HepG2 (cell line): ENCODE data around the gene CXXC5. TPM values are rescaled to one million over a fixed set of nuclear protein-coding genes. Genes with fewer than 3 reads are reported as not detected.

ENCODE experiments used
- BRD4 ChIP-seq: sonication (generic); formaldehyde crosslinking; IDR thresholded peaks from 2 replicates; pipeline ENCODE4 v1.4.0; 2020; ENCODE audit warnings: missing genetic modification reagents
- CEBPB ChIP-seq: IDR thresholded peaks from 2 replicates; pipeline ENCODE4 v1.6.1; 2011; ENCODE audit warnings: low read depth, low read length, improper control_type of control experiment, borderline replicate concordance
- DPF2 ChIP-seq: sonication (generic); formaldehyde crosslinking; IDR thresholded peaks from 2 replicates; pipeline ENCODE4 v1.4.0; 2020; ENCODE audit warnings: mild to moderate bottlenecking, low read depth, missing genetic modification reagents, borderline replicate concordance
- ELF3 ChIP-seq: IDR thresholded peaks from 2 replicates; pipeline ENCODE4 v1.6.1; 2016; ENCODE audit warnings: missing genetic modification reagents, missing compliant biosample characterization
- HCFC1 ChIP-seq: fragments of 150-350 bp; IDR thresholded peaks from 2 replicates; pipeline ENCODE4 v1.6.1; 2014; ENCODE audit warnings: low read depth, low read length
- NR2F1 ChIP-seq, 2 experiments: fragments of 450-650 bp in 1 of 2; formaldehyde crosslinking in 1 of 2; IDR thresholded peaks; 2 replicates each; pipeline versions ENCODE4 v1.5.0 to v1.6.1; 2016 to 2020; ENCODE audit warnings: mild to moderate bottlenecking in 1 of 2, missing compliant biosample characterization in 1 of 2, missing genetic modification reagents in 1 of 2, moderate library complexity in 1 of 2
- NR3C1 ChIP-seq: sonication (generic); formaldehyde crosslinking; IDR thresholded peaks from 2 replicates; pipeline ENCODE4 v1.4.0; 2020; ENCODE audit warnings: missing genetic modification reagents
- SATB2 ChIP-seq: sonication (generic); formaldehyde crosslinking; IDR thresholded peaks from 2 replicates; pipeline ENCODE4 v1.5.0; 2020; ENCODE audit warnings: missing genetic modification reagents
- SNAPC2 ChIP-seq: sonication (generic); formaldehyde crosslinking; IDR thresholded peaks from 2 replicates; pipeline ENCODE4 v1.8.1; 2022; ENCODE audit warnings: mild to moderate bottlenecking, missing genetic modification reagents
- SRSF1 ChIP-seq: fragments of 200-400 bp; formaldehyde crosslinking; optimal IDR thresholded peaks from 2 replicates; pipeline ENCODE3; 2017; ENCODE audit warnings: mild to moderate bottlenecking, low read depth, low read length, moderate library complexity
- ZFP91 ChIP-seq: sonication (generic); formaldehyde crosslinking; IDR thresholded peaks from 2 replicates; pipeline ENCODE4 v1.9.0; 2022; ENCODE audit warnings: missing genetic modification reagents, mild to moderate bottlenecking, borderline replicate concordance
- ZNF205 ChIP-seq: IDR thresholded peaks from 2 replicates; pipeline ENCODE4 v1.6.1; 2018; ENCODE audit warnings: missing biosample characterization, missing genetic modification reagents
- ZNF44 ChIP-seq: sonication (generic); formaldehyde crosslinking; IDR thresholded peaks from 2 replicates; pipeline ENCODE4 v1.5.1; 2020; ENCODE audit warnings: mild to moderate bottlenecking, missing genetic modification reagents
- ZNF646 ChIP-seq: sonication (generic); formaldehyde crosslinking; IDR thresholded peaks from 2 replicates; pipeline ENCODE4 v1.9.0; 2021; ENCODE audit warnings: mild to moderate bottlenecking, missing genetic modification reagents
- ZNF713 ChIP-seq: sonication (generic); formaldehyde crosslinking; IDR thresholded peaks from 2 replicates; pipeline ENCODE4 v1.4.0; 2020; ENCODE audit warnings: mild to moderate bottlenecking, missing genetic modification reagents
- ZNF768 ChIP-seq: sonication (generic); formaldehyde crosslinking; IDR thresholded peaks from 2 replicates; pipeline ENCODE4 v1.4.0; 2020; ENCODE audit warnings: missing genetic modification reagents
- ZNF777 ChIP-seq: sonication (generic); formaldehyde crosslinking; IDR thresholded peaks from 2 replicates; pipeline ENCODE4 v1.4.0; 2020; ENCODE audit warnings: missing genetic modification reagents
- polyA plus RNA-seq, 8 experiments: library from polyadenylated mRNA; depleted of rRNA in 3 of 8; stranded (reverse) in 7 of 8; unstranded in 1 of 8; fragments of >200 nt; fragmentation: Illumina TruSeq in 4 of 8; extraction: Trizol in 4 of 8; gene quantifications; 2 replicates each; pipeline versions ENCODE4 v1.2.1 to v1.2.3, GENCODE V29; 2011 to 2016; ENCODE audit warnings: low read depth in 4 of 8, missing spikeins in 1 of 8, mixed read lengths in 1 of 8; ENCODE audit not compliant: insufficient read depth in 1 of 8
- total RNA-seq, 5 experiments: library from RNA; depleted of rRNA; stranded (reverse); fragments of >200 nt; fragmentation: Illumina TruSeq; extraction: Trizol; gene quantifications; 2 replicates each; pipeline ENCODE4 v1.2.3, GENCODE V29; 2016; ENCODE audit warnings: low read depth in 1 of 5
- TF ChIP-seq, protein P1 (sequence below): sonication (generic); formaldehyde crosslinking; IDR thresholded peaks from 2 replicates; pipeline ENCODE4 v1.4.0; 2020; ENCODE audit warnings: mild to moderate bottlenecking, low read depth, missing genetic modification reagents
- TF ChIP-seq, protein P2 (sequence below): sonication (generic); formaldehyde crosslinking; IDR thresholded peaks from 2 replicates; pipeline ENCODE4 v1.4.0; 2020; ENCODE audit warnings: mild to moderate bottlenecking, missing genetic modification reagents

Gene CXXC5
- total and polyA plus RNA-seq, 2 of the 13 experiments (the other 11 are each of a cell fraction or from before 2014, with no cell fraction given), result 32.3 to 33.0 TPM

DNA sequence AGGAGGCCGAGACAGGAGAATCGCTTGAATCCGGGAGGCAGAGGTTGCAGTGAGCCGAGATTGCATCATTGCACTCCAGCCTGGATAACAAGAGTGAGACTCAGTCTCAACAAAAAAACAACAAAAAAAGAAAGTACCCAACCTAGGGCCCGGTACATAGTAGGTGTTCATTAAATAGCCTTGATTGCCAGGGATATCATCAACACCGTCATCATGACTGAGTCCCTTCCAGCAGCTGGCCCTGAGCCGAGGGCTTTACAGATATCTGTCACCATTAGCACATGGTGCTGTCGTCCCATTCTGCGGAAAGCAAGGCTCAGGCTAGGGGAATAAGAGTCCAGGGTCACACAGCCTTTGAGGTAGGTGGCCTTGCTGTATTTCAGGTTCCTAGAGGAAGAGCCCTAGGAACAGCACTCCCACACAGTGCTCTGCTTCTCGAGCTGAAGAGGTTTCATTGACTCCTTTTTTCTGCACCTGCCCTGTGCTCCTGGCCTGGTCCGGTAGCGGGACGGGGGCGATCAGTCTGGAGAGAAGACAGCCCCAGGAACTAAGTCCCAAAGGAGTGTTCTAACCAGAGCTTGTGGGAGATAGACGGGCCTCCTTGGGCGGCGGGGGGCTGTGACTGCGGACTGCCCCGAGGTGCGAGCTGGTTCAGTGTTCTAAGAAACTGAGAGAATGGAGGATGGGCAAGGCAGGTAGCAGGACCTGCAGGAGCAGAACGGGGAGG, 48.2 kb downstream of the CXXC5 start (continued):
- TF ChIP-seq ZNF646 (CRISPR knock-in tag) (no peak), ZNF44 (no peak; the same call in 1 of the 2 replicates), BRD4 (CRISPR knock-in tag) (0 out of 2 replicates have a peak, but pooled peaks have one; percentile 3), SATB2 (CRISPR knock-in tag) (no peak), ELF3 (CRISPR knock-in tag) (no peak), ZFP91 (peak; percentile 5; the same call in 1 of the 2 replicates), ZNF777 (CRISPR knock-in tag) (no peak), SRSF1 (no peak), DPF2 (CRISPR knock-in tag) (no peak), ZNF205 (CRISPR knock-in tag) (no peak), ZNF713 (CRISPR knock-in tag) (no peak), SNAPC2 (0 out of 2 replicates have a peak, but pooled peaks have one; percentile 31), HCFC1 (no peak), ZNF768 (CRISPR knock-in tag) (peak; percentile 58; the same call in 1 of the 2 replicates), NR3C1 (no peak), NR2F1 (CRISPR knock-in tag; IDR thresholded peaks at IDR 0.05) (no peak), CEBPB (0 out of 2 replicates have a peak, but pooled peaks have one; percentile 16)
- TF ChIP-seq, protein P1, sequence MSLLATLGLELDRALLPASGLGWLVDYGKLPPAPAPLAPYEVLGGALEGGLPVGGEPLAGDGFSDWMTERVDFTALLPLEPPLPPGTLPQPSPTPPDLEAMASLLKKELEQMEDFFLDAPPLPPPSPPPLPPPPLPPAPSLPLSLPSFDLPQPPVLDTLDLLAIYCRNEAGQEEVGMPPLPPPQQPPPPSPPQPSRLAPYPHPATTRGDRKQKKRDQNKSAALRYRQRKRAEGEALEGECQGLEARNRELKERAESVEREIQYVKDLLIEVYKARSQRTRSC (CRISPR knock-in tag), result no peak
- TF ChIP-seq, protein P2, sequence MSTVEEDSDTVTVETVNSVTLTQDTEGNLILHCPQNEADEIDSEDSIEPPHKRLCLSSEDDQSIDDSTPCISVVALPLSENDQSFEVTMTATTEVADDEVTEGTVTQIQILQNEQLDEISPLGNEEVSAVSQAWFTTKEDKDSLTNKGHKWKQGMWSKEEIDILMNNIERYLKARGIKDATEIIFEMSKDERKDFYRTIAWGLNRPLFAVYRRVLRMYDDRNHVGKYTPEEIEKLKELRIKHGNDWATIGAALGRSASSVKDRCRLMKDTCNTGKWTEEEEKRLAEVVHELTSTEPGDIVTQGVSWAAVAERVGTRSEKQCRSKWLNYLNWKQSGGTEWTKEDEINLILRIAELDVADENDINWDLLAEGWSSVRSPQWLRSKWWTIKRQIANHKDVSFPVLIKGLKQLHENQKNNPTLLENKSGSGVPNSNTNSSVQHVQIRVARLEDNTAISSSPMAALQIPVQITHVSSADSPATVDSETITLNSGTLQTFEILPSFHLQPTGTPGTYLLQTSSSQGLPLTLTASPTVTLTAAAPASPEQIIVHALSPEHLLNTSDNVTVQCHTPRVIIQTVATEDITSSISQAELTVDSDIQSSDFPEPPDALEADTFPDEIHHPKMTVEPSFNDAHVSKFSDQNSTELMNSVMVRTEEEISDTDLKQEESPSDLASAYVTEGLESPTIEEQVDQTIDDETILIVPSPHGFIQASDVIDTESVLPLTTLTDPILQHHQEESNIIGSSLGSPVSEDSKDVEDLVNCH (CRISPR knock-in tag), result no peak
